Measurements from ENCODE around the gene MGMT.

Gene MGMT

GRCh38 chr10:129784291-129784690, 317.2 kb downstream of the MGMT start:
- DNase-seq = no peak

- DNase-seq = no peak
These were observed 317.9 kb downstream of the MGMT start for GRCh38 chr10:129784891-129785290.

GRCh38 chr10:129785536-129785981, 318.5 kb downstream of the MGMT start:
- DNase-seq = peak; percentile 32 to 62

GRCh38 chr10:129786216-129786615, 319.2 kb downstream of the MGMT start:
- DNase-seq = no peak

- no peak for DNase-seq
These were observed 320.5 kb downstream of the MGMT start for GRCh38 chr10:129787557-129787956.

- DNase-seq = peak in 1 of 2 experiments; percentile 6
These were observed 321.2 kb downstream of the MGMT start for GRCh38 chr10:129788215-129788614.

- DNase-seq = no peak
These were observed 323.8 kb downstream of the MGMT start for GRCh38 chr10:129790715-129791446.

GRCh38 chr10:129792141-129792540, 325.1 kb downstream of the MGMT start:
- peak; percentile 18 to 81 for DNase-seq

- DNase-seq = no peak
These were observed 325.8 kb downstream of the MGMT start for GRCh38 chr10:129792864-129793263.

GRCh38 chr10:129793479-129793878, 326.4 kb downstream of the MGMT start:
- no peak for DNase-seq

GRCh38 chr10:129793996-129794395, 327.0 kb downstream of the MGMT start:
- DNase-seq = no peak

GRCh38 chr10:129796710-129797420, 329.8 kb downstream of the MGMT start:
- DNase-seq = no peak

GRCh38 chr10:129799942-129800341, 332.9 kb downstream of the MGMT start:
- peak in 1 of 2 experiments; percentile 43 for DNase-seq

- DNase-seq = no peak
These were observed 333.8 kb downstream of the MGMT start for GRCh38 chr10:129800796-129801340.

GRCh38 chr10:129807211-129807610, 340.2 kb downstream of the MGMT start:
- DNase-seq = no peak

- no peak for DNase-seq
These were observed 341.3 kb downstream of the MGMT start for GRCh38 chr10:129808092-129808983.

- no peak for DNase-seq
These were observed 342.4 kb downstream of the MGMT start for GRCh38 chr10:129809431-129809830.

GRCh38 chr10:129809841-129810240, 342.8 kb downstream of the MGMT start:
- DNase-seq = no peak

GRCh38 chr10:129811208-129811607, 344.2 kb downstream of the MGMT start:
- DNase-seq = peak in 1 of 2 experiments; percentile 0

- no peak for DNase-seq
These were observed 345.4 kb downstream of the MGMT start for GRCh38 chr10:129812398-129812797.

GRCh38 chr10:129814681-129815646, 347.9 kb downstream of the MGMT start:
- DNase-seq = no peak
